Karpas-422 (cell line): ENCODE data around the gene CABYR. TPM values are rescaled to one million over a fixed set of nuclear protein-coding genes. Genes with fewer than 3 reads are reported as not detected.

Source experiments
- DNase-seq: peaks from one replicate; pipeline ENCODE4 v3.0.0-alpha.2; 2015
- H2AFZ ChIP-seq: fragments of 200-600 bp; sonication (generic); 2 replicates; pipeline ENCODE4 v1.6.1; 2014; ENCODE audit warnings: antibody characterized with exemption, low read length, mixed read lengths
- H3K27ac ChIP-seq: fragments of 200-600 bp; sonication (generic); 2 replicates; pipeline ENCODE4 v1.5.1; 2014; ENCODE audit warnings: mild to moderate bottlenecking, low read length, moderate library complexity
- H3K27me3 ChIP-seq: fragments of 200-600 bp; sonication (generic); 2 replicates; pipeline ENCODE4 v1.6.1; 2014; ENCODE audit warnings: low read length, mixed read lengths
- H3K36me3 ChIP-seq: fragments of 200-600 bp; sonication (generic); 2 replicates; pipeline ENCODE4 v1.6.1; 2014; ENCODE audit warnings: low read length, mixed read lengths; ENCODE audit not compliant: insufficient read depth
- H3K4me1 ChIP-seq: fragments of 200-600 bp; sonication (generic); 2 replicates; pipeline ENCODE4 v1.6.1; 2014; ENCODE audit warnings: mild to moderate bottlenecking, low read length, mixed read lengths
- H3K4me2 ChIP-seq: fragments of 200-600 bp; sonication (generic); 2 replicates; pipeline ENCODE4 v1.6.1; 2014; ENCODE audit warnings: low read length, low read depth, mild to moderate bottlenecking; ENCODE audit not compliant: poor library complexity, severe bottlenecking
- H3K4me3 ChIP-seq: fragments of 200-600 bp; sonication (generic); 2 replicates; pipeline ENCODE4 v1.5.1; 2014; ENCODE audit warnings: mild to moderate bottlenecking, antibody characterized with exemption, low read length, mixed read lengths
- H3K79me2 ChIP-seq: fragments of 200-600 bp; sonication (generic); 2 replicates; pipeline ENCODE4 v1.6.1; 2014; ENCODE audit warnings: mild to moderate bottlenecking, low read length, mixed read lengths
- H3K9ac ChIP-seq: fragments of 200-600 bp; sonication (generic); 2 replicates; pipeline ENCODE4 v1.6.0; 2014; ENCODE audit warnings: low read length
- H3K9me2 ChIP-seq: fragments of 200-600 bp; sonication (generic), shearing (Covaris generic); replicated peaks from 2 replicates; pipeline ENCODE4 v1.6.0; 2014; ENCODE audit warnings: mild to moderate bottlenecking, low read length, moderate library complexity; ENCODE audit not compliant: insufficient read depth
- H3K9me3 ChIP-seq: fragments of 300-700, 200-600 bp; sonication (generic); 2 replicates; pipeline ENCODE4 v1.6.1; 2014; ENCODE audit warnings: low read length, mixed read lengths
- H4K20me1 ChIP-seq: fragments of 200-600 bp; sonication (generic); 2 replicates; pipeline ENCODE4 v1.6.1; 2014; ENCODE audit warnings: mild to moderate bottlenecking, antibody characterized with exemption, low read length, low read depth; ENCODE audit not compliant: insufficient read depth
- total RNA-seq: library from RNA; depleted of rRNA; stranded (reverse); fragments of >200 nt; shearing (Covaris generic); gene quantifications from 2 replicates; pipeline ENCODE4 v1.2.3, GENCODE V29; 2014; ENCODE audit warnings: low replicate concordance

The CABYR gene
- total RNA-seq, 1 experiment from 2014 or later = not detected

GRCh38 chr18:24188120-24188519 lies 49.3 kb downstream of the CABYR start:
- no peaks in the 10 kb centered on the region for H3K79me2 ChIP-seq
- no peak overlapping the region for H3K27ac ChIP-seq
- H3K4me2 ChIP-seq = no peak overlapping the region
- no peak for DNase-seq
- no peaks in the 10 kb centered on the region for H3K9me3 ChIP-seq
- no peaks in the 10 kb centered on the region for H3K9me2 ChIP-seq
- no peaks in the 10 kb centered on the region for H4K20me1 ChIP-seq
- H3K27me3 ChIP-seq = no peaks in the 10 kb centered on the region
- H3K4me3 ChIP-seq = no peak overlapping the region
- H3K4me1 ChIP-seq = no peaks in the 10 kb centered on the region
- H3K9ac ChIP-seq = no peak overlapping the region
- H2AFZ ChIP-seq = no peak overlapping the region
- H3K36me3 ChIP-seq = no peaks in the 10 kb centered on the region

- no peak overlapping the region for H3K4me3 ChIP-seq
- H3K4me1 ChIP-seq = no peaks in the 10 kb centered on the region
- no peaks in the 10 kb centered on the region for H3K36me3 ChIP-seq
- H4K20me1 ChIP-seq = no peaks in the 10 kb centered on the region
- no peak overlapping the region for H3K9ac ChIP-seq
- no peak for DNase-seq
- H3K4me2 ChIP-seq = no peak overlapping the region
- H3K27me3 ChIP-seq = no peaks in the 10 kb centered on the region
- H3K27ac ChIP-seq = no peak overlapping the region
- no peaks in the 10 kb centered on the region for H3K9me2 ChIP-seq
- no peaks in the 10 kb centered on the region for H3K79me2 ChIP-seq
- no peak overlapping the region for H2AFZ ChIP-seq
- no peaks in the 10 kb centered on the region for H3K9me3 ChIP-seq
Observed at GRCh38 chr18:24189007-24189528, 50.2 kb downstream of the CABYR start.

GRCh38 chr18:24189664-24190346 lies 50.9 kb downstream of the CABYR start:
- Histone ChIP-seq H4K20me1 (no peaks in the 10 kb centered on the region), H3K9me3 (no peaks in the 10 kb centered on the region), H3K4me3 (no peak overlapping the region), H3K4me2 (no peak overlapping the region), H3K27ac (no peak overlapping the region), H3K4me1 (no peaks in the 10 kb centered on the region), H3K27me3 (no peaks in the 10 kb centered on the region), H3K79me2 (no peaks in the 10 kb centered on the region), H3K36me3 (no peaks in the 10 kb centered on the region), H3K9ac (no peak overlapping the region), H2AFZ (no peak overlapping the region), H3K9me2 (no peaks in the 10 kb centered on the region)
- no peak for DNase-seq

GRCh38 chr18:24190590-24190989 lies 51.7 kb downstream of the CABYR start:
- no peak for DNase-seq
- H4K20me1 ChIP-seq = no peaks in the 10 kb centered on the region
- H3K9ac ChIP-seq = no peak overlapping the region
- no peaks in the 10 kb centered on the region for H3K9me2 ChIP-seq
- no peaks in the 10 kb centered on the region for H3K36me3 ChIP-seq
- no peak overlapping the region for H3K4me2 ChIP-seq
- no peaks in the 10 kb centered on the region for H3K9me3 ChIP-seq
- no peaks in the 10 kb centered on the region for H3K4me1 ChIP-seq
- no peak overlapping the region for H3K27ac ChIP-seq
- no peak overlapping the region for H3K4me3 ChIP-seq
- H3K79me2 ChIP-seq = no peaks in the 10 kb centered on the region
- no peaks in the 10 kb centered on the region for H3K27me3 ChIP-seq
- H2AFZ ChIP-seq = no peak overlapping the region

- H3K4me3 ChIP-seq = no peak overlapping the region
- H3K9me3 ChIP-seq = no peaks in the 10 kb centered on the region
- H3K4me1 ChIP-seq = no peaks in the 10 kb centered on the region
- H2AFZ ChIP-seq = no peak overlapping the region
- no peaks in the 10 kb centered on the region for H3K36me3 ChIP-seq
- no peaks in the 10 kb centered on the region for H4K20me1 ChIP-seq
- no peak overlapping the region for H3K4me2 ChIP-seq
- no peak overlapping the region for H3K9ac ChIP-seq
- H3K27me3 ChIP-seq = no peaks in the 10 kb centered on the region
- no peak for DNase-seq
- H3K9me2 ChIP-seq = no peaks in the 10 kb centered on the region
- H3K27ac ChIP-seq = no peak overlapping the region
- no peaks in the 10 kb centered on the region for H3K79me2 ChIP-seq
Observed at GRCh38 chr18:24195296-24196053, 56.6 kb downstream of the CABYR start.

- Histone ChIP-seq H3K9me3 (no peaks in the 10 kb centered on the region), H3K27ac (no peak overlapping the region), H3K4me3 (no peak overlapping the region), H4K20me1 (no peaks in the 10 kb centered on the region), H3K9ac (no peak overlapping the region), H3K4me2 (no peak overlapping the region), H3K9me2 (no peaks in the 10 kb centered on the region), H3K79me2 (no peaks in the 10 kb centered on the region), H3K36me3 (no peaks in the 10 kb centered on the region), H3K4me1 (no peaks in the 10 kb centered on the region), H3K27me3 (no peaks in the 10 kb centered on the region), H2AFZ (no peak overlapping the region)
- DNase-seq = no peak
Observed at GRCh38 chr18:24196764-24197163, 57.9 kb downstream of the CABYR start.

GRCh38 chr18:24197412-24197811 lies 58.5 kb downstream of the CABYR start:
- Histone ChIP-seq H3K4me2 (no peak overlapping the region), H3K79me2 (no peaks in the 10 kb centered on the region), H3K4me3 (no peak overlapping the region), H3K27me3 (no peaks in the 10 kb centered on the region), H2AFZ (no peak overlapping the region), H3K9me3 (no peaks in the 10 kb centered on the region), H3K4me1 (no peaks in the 10 kb centered on the region), H3K9ac (no peak overlapping the region), H4K20me1 (no peaks in the 10 kb centered on the region), H3K36me3 (no peaks in the 10 kb centered on the region), H3K27ac (no peak overlapping the region), H3K9me2 (no peaks in the 10 kb centered on the region)
- DNase-seq = no peak

GRCh38 chr18:24198461-24198860 lies 59.6 kb downstream of the CABYR start:
- Histone ChIP-seq H3K4me1 (no peaks in the 10 kb centered on the region), H3K79me2 (no peaks in the 10 kb centered on the region), H2AFZ (no peak overlapping the region), H3K9me3 (no peaks in the 10 kb centered on the region), H3K9ac (no peak overlapping the region), H3K27ac (no peak overlapping the region), H3K9me2 (no peaks in the 10 kb centered on the region), H4K20me1 (no peaks in the 10 kb centered on the region), H3K36me3 (no peaks in the 10 kb centered on the region), H3K4me2 (no peak overlapping the region), H3K4me3 (no peak overlapping the region), H3K27me3 (no peaks in the 10 kb centered on the region)
- DNase-seq = no peak
